ENCODE results near the gene ABHD16B. TPM values are rescaled to one million over a fixed set of nuclear protein-coding genes. Genes with fewer than 3 reads are reported as not detected.

Gene ABHD16B
- total and polyA plus RNA-seq, 2 of the 13 experiments (the other 11 are each of a cell fraction or from before 2014, with no cell fraction given) = not detected

DNA sequence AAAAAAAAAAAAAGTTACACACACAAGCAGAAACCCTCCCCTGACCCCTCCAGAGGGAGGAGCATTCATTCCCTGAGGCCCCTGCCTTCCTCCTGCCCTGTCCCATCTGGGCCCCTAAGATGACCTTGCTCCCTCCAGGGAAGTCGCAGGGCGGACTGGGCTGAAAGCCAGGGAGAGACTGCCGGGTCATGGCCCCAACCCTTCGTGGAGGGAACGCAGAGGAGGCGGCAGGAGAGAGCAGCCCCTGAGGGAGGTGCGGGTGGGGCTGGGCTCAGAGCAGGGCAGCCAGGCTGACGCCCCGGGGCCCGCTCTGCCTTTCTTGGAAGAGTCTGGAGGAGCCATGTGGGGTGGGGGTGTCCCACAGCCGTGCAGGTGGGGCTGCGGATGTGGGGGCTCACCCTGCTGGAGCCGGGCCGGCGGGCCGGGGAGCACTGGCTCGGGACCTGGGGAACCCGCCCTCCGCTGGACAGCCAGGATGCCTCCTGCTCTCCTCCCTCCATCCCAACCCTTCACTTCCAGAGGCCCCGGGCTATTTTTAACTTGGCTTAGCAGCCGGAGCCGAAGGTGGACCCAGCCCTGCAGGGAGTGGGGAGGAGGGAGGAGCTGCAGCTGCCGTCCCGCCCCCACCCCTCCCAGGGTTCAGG lies 15.0 kb upstream of the ABHD16B start (continued):
- no peak for TF ChIP-seq ZMYM3 (CRISPR knock-in tag; IDR thresholded peaks at IDR 0.05)
- TF ChIP-seq POLR2AphosphoS2 (IDR thresholded peaks at IDR 0.05; ENCODE audit: low read depth, low read length) = no peak
- TF ChIP-seq ZNF546 (CRISPR knock-in tag; conservative IDR thresholded peaks at IDR 0.05) = no peak
- no peak for TF ChIP-seq SMAD3 (CRISPR knock-in tag; IDR thresholded peaks at IDR 0.05)
- no peak for TF ChIP-seq TSC22D2 (CRISPR knock-in tag; IDR thresholded peaks at IDR 0.05; ENCODE audit: borderline replicate concordance)
- peak; percentile 34; the same call in 1 of the 2 replicates for TF ChIP-seq NCOA2 (CRISPR knock-in tag; IDR thresholded peaks at IDR 0.05)
- TF ChIP-seq GTF3A (CRISPR knock-in tag; conservative IDR thresholded peaks at IDR 0.05) = no peak
- TF ChIP-seq U2AF2 (IDR thresholded peaks at IDR 0.05; ENCODE audit: low read depth, low read length) = no peak
- TF ChIP-seq ZNF687 (CRISPR knock-in tag; IDR thresholded peaks at IDR 0.05) = peak; percentile 68
- no peak for TF ChIP-seq YEATS4 (CRISPR knock-in tag; IDR thresholded peaks at IDR 0.05; ENCODE audit: borderline replicate concordance)
- no peak for TF ChIP-seq RBFOX2 (IDR thresholded peaks at IDR 0.05; ENCODE audit: low read depth, low read length)
- TF ChIP-seq SRSF9 (IDR thresholded peaks at IDR 0.05; ENCODE audit: borderline replicate concordance, insufficient read depth, low read depth, low read length, poor library complexity, severe bottlenecking) = no peak
- TF ChIP-seq ZNF33A (CRISPR knock-in tag; IDR thresholded peaks at IDR 0.05; ENCODE audit: borderline replicate concordance) = no peak
- TF ChIP-seq MTA1 (CRISPR knock-in tag; IDR thresholded peaks at IDR 0.05; ENCODE audit: borderline replicate concordance) = peak; percentile 94
- peak; percentile 31; the same call in 1 of the 2 replicates for TF ChIP-seq HIVEP1 (CRISPR knock-in tag; IDR thresholded peaks at IDR 0.05)
- no peak for TF ChIP-seq CHD4 (IDR thresholded peaks at IDR 0.05; ENCODE audit: borderline replicate concordance, low read length)
- TF ChIP-seq JUN (CRISPR knock-in tag; IDR thresholded peaks at IDR 0.05) = no peak
- TF ChIP-seq DBP (CRISPR knock-in tag; IDR thresholded peaks at IDR 0.05; ENCODE audit: not compliant biosample characterization) = no peak
- no peak; the same call in 1 of the 2 replicates for TF ChIP-seq NRL (CRISPR knock-in tag; IDR thresholded peaks at IDR 0.05; ENCODE audit: borderline replicate concordance)
- TF ChIP-seq, protein P1, sequence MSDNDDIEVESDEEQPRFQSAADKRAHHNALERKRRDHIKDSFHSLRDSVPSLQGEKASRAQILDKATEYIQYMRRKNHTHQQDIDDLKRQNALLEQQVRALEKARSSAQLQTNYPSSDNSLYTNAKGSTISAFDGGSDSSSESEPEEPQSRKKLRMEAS (IDR thresholded peaks at IDR 0.05) = peak; percentile 17; the same call in 1 of the 2 replicates
- TF ChIP-seq ZNF720 (CRISPR knock-in tag; IDR thresholded peaks at IDR 0.05) = no peak
- no peak for TF ChIP-seq EEA1 (CRISPR knock-in tag; IDR thresholded peaks at IDR 0.05; ENCODE audit: borderline replicate concordance)
- TF ChIP-seq, protein P2, sequence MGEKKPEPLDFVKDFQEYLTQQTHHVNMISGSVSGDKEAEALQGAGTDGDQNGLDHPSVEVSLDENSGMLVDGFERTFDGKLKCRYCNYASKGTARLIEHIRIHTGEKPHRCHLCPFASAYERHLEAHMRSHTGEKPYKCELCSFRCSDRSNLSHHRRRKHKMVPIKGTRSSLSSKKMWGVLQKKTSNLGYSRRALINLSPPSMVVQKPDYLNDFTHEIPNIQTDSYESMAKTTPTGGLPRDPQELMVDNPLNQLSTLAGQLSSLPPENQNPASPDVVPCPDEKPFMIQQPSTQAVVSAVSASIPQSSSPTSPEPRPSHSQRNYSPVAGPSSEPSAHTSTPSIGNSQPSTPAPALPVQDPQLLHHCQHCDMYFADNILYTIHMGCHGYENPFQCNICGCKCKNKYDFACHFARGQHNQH (CRISPR knock-in tag; IDR thresholded peaks at IDR 0.05) = peak; percentile 40; the same call in 1 of the 2 replicates
- TF ChIP-seq ZMYM4 (CRISPR knock-in tag; IDR thresholded peaks at IDR 0.05) = 0 out of 2 replicates have a peak, but pooled peaks have one; percentile 37
- no peak for TF ChIP-seq ZNF83 (CRISPR knock-in tag; IDR thresholded peaks at IDR 0.05; ENCODE audit: borderline replicate concordance)

Data from HepG2 (cell line).